ENCODE data around the gene NXNL1.

DNA sequence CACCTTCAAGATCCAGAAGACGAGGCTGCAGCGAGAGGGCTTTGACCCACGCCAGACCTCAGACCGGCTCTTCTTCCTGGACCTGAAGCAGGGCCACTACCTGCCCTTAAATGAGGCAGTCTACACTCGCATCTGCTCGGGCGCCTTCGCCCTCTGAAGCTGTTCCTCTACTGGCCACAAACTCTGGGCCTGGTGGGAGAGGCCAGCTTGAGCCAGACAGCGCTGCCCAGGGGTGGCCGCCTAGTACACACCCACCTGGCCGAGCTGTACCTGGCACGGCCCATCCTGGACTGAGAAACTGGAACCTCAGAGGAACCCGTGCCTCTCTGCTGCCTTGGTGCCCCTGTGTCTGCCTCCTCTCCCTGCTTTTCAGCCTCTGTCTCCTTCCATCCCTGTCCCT is 43.7 kb upstream of the NXNL1 start:
- TF ChIP-seq CTCF (conservative IDR thresholded peaks at IDR 0.05; ENCODE audit: low read length) (no peak), EZH2phosphoT487 (IDR thresholded peaks at IDR 0.05; ENCODE audit: borderline replicate concordance, low read depth, low read length) (no peak)

All from OCI-LY7 (cell line).